ENCODE measurements around the gene SIK3.
"Not testable (repeated sequence)": the region's sequence is repeated elsewhere in the genome, so short reads cannot be mapped to it uniquely, and the experiment has no call there.

The SIK3 gene

GRCh38 chr11:117098269-117099232 lies at the start of gene SIK3:
TSS of gene SIK3 (minus strand) at chr11:117098428. CDS start at chr11:117098415, 13 bp downstream.
- peak; percentile 97 for DNase-seq (ENCODE audit: low spot score)

GRCh38 chr11:117146521-117146920 lies 48.3 kb upstream of the SIK3 start:
- DNase-seq (ENCODE audit: low spot score) = no peak

GRCh38 chr11:117145393-117145761 lies 47.1 kb upstream of the SIK3 start:
- peak; percentile 36 for DNase-seq (ENCODE audit: low spot score)

GRCh38 chr11:117144477-117145392 lies 46.5 kb upstream of the SIK3 start:
- peak; percentile 54 for DNase-seq (ENCODE audit: low spot score)

GRCh38 chr11:117143871-117144476 lies 45.7 kb upstream of the SIK3 start, which contains the start of gene PAFAH1B2:
TSS of gene PAFAH1B2 (plus strand) at chr11:117144287. CDS start at chr11:117152448, 8,161 bp downstream.
- peak; percentile 96 for DNase-seq (ENCODE audit: low spot score)

GRCh38 chr11:117143390-117143789 lies 45.2 kb upstream of the SIK3 start:
- DNase-seq (ENCODE audit: low spot score) = peak; percentile 72

- DNase-seq (ENCODE audit: low spot score) = not testable (repeated sequence)
These were observed 39.2 kb upstream of the SIK3 start for GRCh38 chr11:117137223-117138086.

GRCh38 chr11:117134979-117135378 lies 36.8 kb upstream of the SIK3 start:
- DNase-seq (ENCODE audit: low spot score) = not testable (repeated sequence)

- no peak for DNase-seq (ENCODE audit: low spot score)
These were observed 36.2 kb upstream of the SIK3 start for GRCh38 chr11:117134431-117134830.

GRCh38 chr11:117130879-117131278 lies 32.7 kb upstream of the SIK3 start:
- DNase-seq (ENCODE audit: low spot score) = no peak

- DNase-seq (ENCODE audit: low spot score) = not testable (repeated sequence)
These were observed 32.2 kb upstream of the SIK3 start for GRCh38 chr11:117130396-117130795.

- no peak for DNase-seq (ENCODE audit: low spot score)
These were observed 30.1 kb upstream of the SIK3 start for GRCh38 chr11:117128289-117128688.

- DNase-seq (ENCODE audit: low spot score) = no peak
These were observed 29.1 kb upstream of the SIK3 start for GRCh38 chr11:117127171-117127901.

- DNase-seq (ENCODE audit: low spot score) = no peak
These were observed 28.2 kb upstream of the SIK3 start for GRCh38 chr11:117126223-117126965.

- DNase-seq (ENCODE audit: low spot score) = no peak
These were observed 24.3 kb upstream of the SIK3 start for GRCh38 chr11:117122556-117122955.

- no peak for DNase-seq (ENCODE audit: low spot score)
These were observed 22.9 kb upstream of the SIK3 start for GRCh38 chr11:117121176-117121575.

- DNase-seq (ENCODE audit: low spot score) = no peak
These were observed 19.5 kb upstream of the SIK3 start for GRCh38 chr11:117117681-117118080.

- DNase-seq (ENCODE audit: low spot score) = not testable (repeated sequence)
These were observed 14.7 kb upstream of the SIK3 start for GRCh38 chr11:117112939-117113338.

GRCh38 chr11:117112497-117112896 lies 14.3 kb upstream of the SIK3 start:
- not testable (repeated sequence) for DNase-seq (ENCODE audit: low spot score)
